NCI-H510A (cell line): Measurements from ENCODE around the gene ACSF3.
"Not testable (repeated sequence)": the region's sequence is repeated elsewhere in the genome, so short reads cannot be mapped to it uniquely, and the experiment has no call there.

Experiments
- DNase-seq: peaks from one replicate; lab custom pipeline; 2025; lab: John Stamatoyannopoulos, UW

The ACSF3 gene

GRCh38 chr16:89161763-89162713, 68.4 kb downstream of the ACSF3 start:
- DNase-seq = no peak

- no peak for DNase-seq
These were observed 69.6 kb downstream of the ACSF3 start for GRCh38 chr16:89163297-89163696.

GRCh38 chr16:89164436-89164835, 70.8 kb downstream of the ACSF3 start:
- DNase-seq = no peak

GRCh38 chr16:89164847-89165680, 71.4 kb downstream of the ACSF3 start:
- no peak for DNase-seq

- not testable (repeated sequence) for DNase-seq
These were observed 72.0 kb downstream of the ACSF3 start for GRCh38 chr16:89165681-89165979.

- DNase-seq = no peak
These were observed 73.2 kb downstream of the ACSF3 start for GRCh38 chr16:89166696-89167424.

- peak; percentile 50 for DNase-seq
These were observed 73.8 kb downstream of the ACSF3 start for GRCh38 chr16:89167425-89167941.

GRCh38 chr16:89168381-89169189, 74.9 kb downstream of the ACSF3 start:
- no peak for DNase-seq

GRCh38 chr16:89169778-89170177, 76.1 kb downstream of the ACSF3 start:
- DNase-seq = no peak

GRCh38 chr16:89170346-89171215, 76.9 kb downstream of the ACSF3 start:
- DNase-seq = peak; percentile 53

GRCh38 chr16:89171216-89172170, 77.8 kb downstream of the ACSF3 start, which contains the start of gene CDH15:
Gene CDH15 (plus strand): TSS chr16:89171748. CDS start chr16:89171832, 84 bp downstream.
- DNase-seq = peak; percentile 74

GRCh38 chr16:89172171-89172527, 78.5 kb downstream of the ACSF3 start:
- DNase-seq = no peak

GRCh38 chr16:89172528-89173173, 79.0 kb downstream of the ACSF3 start:
- no peak for DNase-seq

- DNase-seq = no peak
These were observed 79.7 kb downstream of the ACSF3 start for GRCh38 chr16:89173174-89173921.

GRCh38 chr16:89174055-89174827, 80.6 kb downstream of the ACSF3 start:
- DNase-seq = no peak

GRCh38 chr16:89174877-89175276, 81.2 kb downstream of the ACSF3 start:
- DNase-seq = no peak
